Kidney epithelial cell (primary cell): ENCODE measurements around the gene ZBTB33. TPM values are rescaled to one million over a fixed set of nuclear protein-coding genes. Genes with fewer than 3 reads are reported as not detected.
A peak's percentile ranks its signal among the peaks of the same experiment; 100 is the strongest.

Experiments
- DNase-seq: peaks from one replicate; pipeline ENCODE4 v3.0.0-alpha.2; 2010; ENCODE audit warnings: low read depth
- H3K27me3 ChIP-seq: 2 replicates; pipeline ENCODE4 v1.6.0; 2011; ENCODE audit warnings: low read length; ENCODE audit not compliant: control insufficient read depth, insufficient read depth
- H3K36me3 ChIP-seq: 2 replicates; pipeline ENCODE4 v1.5.1; 2011; ENCODE audit warnings: low read length; ENCODE audit not compliant: control insufficient read depth, insufficient read depth
- H3K4me3 ChIP-seq: 2 replicates; pipeline ENCODE4 v1.5.1; 2011; ENCODE audit warnings: low read depth, mild to moderate bottlenecking, control low read depth, low read length
- total RNA-seq: library from RNA; depleted of rRNA; stranded (reverse); fragments of >200 nt; gene quantifications from 2 replicates; pipeline ENCODE4 v1.2.3, GENCODE V29; 2015
- TF ChIP-seq, protein P1 (sequence below): IDR thresholded peaks from 2 replicates; pipeline ENCODE4 v1.5.1; 2011; ENCODE audit warnings: mild to moderate bottlenecking, moderate library complexity, low read length, control low read depth, inconsistent platforms; ENCODE audit not compliant: insufficient read depth, poor library complexity, severe bottlenecking

Gene ZBTB33
- total RNA-seq, 1 donor from 2014 or later, result 23.7 TPM

- Histone ChIP-seq H3K4me3 (no peak overlapping the region), H3K27me3 (no peaks in the 10 kb centered on the region), H3K36me3 (no peaks in the 10 kb centered on the region)
- TF ChIP-seq, protein P1, sequence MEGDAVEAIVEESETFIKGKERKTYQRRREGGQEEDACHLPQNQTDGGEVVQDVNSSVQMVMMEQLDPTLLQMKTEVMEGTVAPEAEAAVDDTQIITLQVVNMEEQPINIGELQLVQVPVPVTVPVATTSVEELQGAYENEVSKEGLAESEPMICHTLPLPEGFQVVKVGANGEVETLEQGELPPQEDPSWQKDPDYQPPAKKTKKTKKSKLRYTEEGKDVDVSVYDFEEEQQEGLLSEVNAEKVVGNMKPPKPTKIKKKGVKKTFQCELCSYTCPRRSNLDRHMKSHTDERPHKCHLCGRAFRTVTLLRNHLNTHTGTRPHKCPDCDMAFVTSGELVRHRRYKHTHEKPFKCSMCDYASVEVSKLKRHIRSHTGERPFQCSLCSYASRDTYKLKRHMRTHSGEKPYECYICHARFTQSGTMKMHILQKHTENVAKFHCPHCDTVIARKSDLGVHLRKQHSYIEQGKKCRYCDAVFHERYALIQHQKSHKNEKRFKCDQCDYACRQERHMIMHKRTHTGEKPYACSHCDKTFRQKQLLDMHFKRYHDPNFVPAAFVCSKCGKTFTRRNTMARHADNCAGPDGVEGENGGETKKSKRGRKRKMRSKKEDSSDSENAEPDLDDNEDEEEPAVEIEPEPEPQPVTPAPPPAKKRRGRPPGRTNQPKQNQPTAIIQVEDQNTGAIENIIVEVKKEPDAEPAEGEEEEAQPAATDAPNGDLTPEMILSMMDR, result peak; percentile 82
- DNase-seq, result peak; percentile 1
Measured at GRCh38 chrX:120213438-120214265, 37.0 kb upstream of the ZBTB33 start.

GRCh38 chrX:120223374-120223773 is 27.2 kb upstream of the ZBTB33 start:
- TF ChIP-seq, protein P1, result no peak
- no peak overlapping the region for H3K4me3 ChIP-seq
- DNase-seq, result no peak
- no peaks in the 10 kb centered on the region for H3K36me3 ChIP-seq
- H3K27me3 ChIP-seq, result no peaks in the 10 kb centered on the region

DNA sequence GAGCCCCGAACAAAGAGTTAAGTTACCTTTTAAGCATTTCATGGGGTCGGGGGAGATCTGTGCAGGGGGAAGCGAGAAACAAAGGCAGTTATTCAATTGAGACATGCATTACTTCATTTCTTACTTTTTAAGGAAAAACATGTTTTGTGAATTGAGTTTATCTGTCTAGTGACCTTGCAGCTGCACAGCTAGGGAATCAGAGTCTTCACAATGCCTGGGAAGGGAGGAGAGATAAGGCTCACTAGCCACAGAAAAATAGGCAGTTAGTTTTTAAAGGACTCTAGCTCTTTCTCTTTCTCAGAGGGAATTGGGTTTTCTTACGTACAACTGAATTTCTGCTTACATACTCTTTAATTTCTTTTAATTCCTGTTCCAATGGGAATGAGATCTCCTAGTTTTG is 26.2 kb upstream of the ZBTB33 start:
- no peak overlapping the region for H3K4me3 ChIP-seq
- no peaks in the 10 kb centered on the region for H3K27me3 ChIP-seq
- DNase-seq, result no peak
- TF ChIP-seq, protein P1, result no peak
- H3K36me3 ChIP-seq, result no peaks in the 10 kb centered on the region

GRCh38 chrX:120228187-120228908 is 22.3 kb upstream of the ZBTB33 start:
- TF ChIP-seq, protein P1, result no peak
- H3K36me3 ChIP-seq, result no peaks in the 10 kb centered on the region
- no peak overlapping the region for H3K4me3 ChIP-seq
- H3K27me3 ChIP-seq, result no peaks in the 10 kb centered on the region
- no peak for DNase-seq

DNA sequence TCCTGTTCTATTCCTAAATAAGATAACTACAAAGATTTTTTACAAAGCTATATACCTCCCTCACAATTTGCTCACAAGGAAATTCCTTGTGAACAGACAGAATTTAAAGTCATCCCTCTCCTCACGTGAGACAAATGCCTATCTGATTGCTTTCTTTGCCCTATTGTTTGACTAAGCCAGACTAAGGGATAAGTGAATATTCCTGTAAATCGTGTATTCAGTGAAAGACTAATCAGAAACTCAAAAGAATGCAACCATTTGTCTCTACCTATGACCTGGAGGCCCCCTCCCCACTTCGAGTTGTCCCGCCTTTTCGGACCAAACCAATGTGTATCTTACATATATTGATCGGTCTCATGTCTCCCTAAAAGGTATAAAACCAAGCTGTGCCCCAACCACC is 15.3 kb upstream of the ZBTB33 start:
- Histone ChIP-seq H3K36me3 (no peaks in the 10 kb centered on the region), H3K27me3 (no peaks in the 10 kb centered on the region), H3K4me3 (no peak overlapping the region)
- no peak for DNase-seq
- TF ChIP-seq, protein P1, result no peak
